GM19397 (cell line): ENCODE measurements around the gene RAB6D.
"Not testable (repeated sequence)": the region's sequence is repeated elsewhere in the genome, so short reads cannot be mapped to it uniquely, and the experiment has no call there.

Experiments
- ATAC-seq: cut with Tn5 transposase; IDR thresholded peaks from one replicate; pipeline ENCODE4 v1.9.1; 2021; ENCODE audit warnings: mild to moderate bottlenecking, moderate library complexity; ENCODE audit not compliant: unreplicated experiment

RAB6D gene

GRCh38 chr2:131363703-131364186 is at the start of gene RAB6D:
RAB6D (minus strand) TSS chr2:131364168; CDS start chr2:131363720, 448 bp downstream.
- ATAC-seq: not testable (repeated sequence)

- no peak for ATAC-seq
Observed at GRCh38 chr2:131413148-131413747, 49.3 kb upstream of the RAB6D start.

- no peak for ATAC-seq
Observed at GRCh38 chr2:131410173-131410572, 46.2 kb upstream of the RAB6D start.

GRCh38 chr2:131408778-131409177 is 44.8 kb upstream of the RAB6D start:
- no peak for ATAC-seq

- no peak for ATAC-seq
Observed at GRCh38 chr2:131408207-131408606, 44.2 kb upstream of the RAB6D start.

GRCh38 chr2:131404753-131405152 is 40.8 kb upstream of the RAB6D start:
- no peak for ATAC-seq

- ATAC-seq: no peak
Observed at GRCh38 chr2:131402320-131403039, 38.5 kb upstream of the RAB6D start.

GRCh38 chr2:131400849-131401248 is 36.9 kb upstream of the RAB6D start:
- ATAC-seq: no peak

GRCh38 chr2:131400441-131400840 is 36.5 kb upstream of the RAB6D start:
- ATAC-seq: not testable (repeated sequence)

- not testable (repeated sequence) for ATAC-seq
Observed at GRCh38 chr2:131396209-131396608, 32.2 kb upstream of the RAB6D start.

- not testable (repeated sequence) for ATAC-seq
Observed at GRCh38 chr2:131395024-131395645, 31.2 kb upstream of the RAB6D start.

- no peak for ATAC-seq
Observed at GRCh38 chr2:131394147-131394931, 30.4 kb upstream of the RAB6D start.

- not testable (repeated sequence) for ATAC-seq
Observed at GRCh38 chr2:131391953-131392352, 28.0 kb upstream of the RAB6D start.

- ATAC-seq: not testable (repeated sequence)
Observed at GRCh38 chr2:131391471-131391870, 27.5 kb upstream of the RAB6D start.

GRCh38 chr2:131390495-131391130 is 26.6 kb upstream of the RAB6D start:
- ATAC-seq: not testable (repeated sequence)

- ATAC-seq: no peak
Observed at GRCh38 chr2:131389657-131390056, 25.7 kb upstream of the RAB6D start.

GRCh38 chr2:131388834-131389233 is 24.9 kb upstream of the RAB6D start:
- ATAC-seq: not testable (repeated sequence)

GRCh38 chr2:131373111-131373510 is 9.1 kb upstream of the RAB6D start:
- not testable (repeated sequence) for ATAC-seq

- ATAC-seq: no peak
Observed at GRCh38 chr2:131369954-131370353, 6.0 kb upstream of the RAB6D start.

GRCh38 chr2:131368493-131369066 is 4.6 kb upstream of the RAB6D start:
- ATAC-seq: not testable (repeated sequence)
